ENCODE results near the gene RIMS4.

Gene RIMS4

DNA sequence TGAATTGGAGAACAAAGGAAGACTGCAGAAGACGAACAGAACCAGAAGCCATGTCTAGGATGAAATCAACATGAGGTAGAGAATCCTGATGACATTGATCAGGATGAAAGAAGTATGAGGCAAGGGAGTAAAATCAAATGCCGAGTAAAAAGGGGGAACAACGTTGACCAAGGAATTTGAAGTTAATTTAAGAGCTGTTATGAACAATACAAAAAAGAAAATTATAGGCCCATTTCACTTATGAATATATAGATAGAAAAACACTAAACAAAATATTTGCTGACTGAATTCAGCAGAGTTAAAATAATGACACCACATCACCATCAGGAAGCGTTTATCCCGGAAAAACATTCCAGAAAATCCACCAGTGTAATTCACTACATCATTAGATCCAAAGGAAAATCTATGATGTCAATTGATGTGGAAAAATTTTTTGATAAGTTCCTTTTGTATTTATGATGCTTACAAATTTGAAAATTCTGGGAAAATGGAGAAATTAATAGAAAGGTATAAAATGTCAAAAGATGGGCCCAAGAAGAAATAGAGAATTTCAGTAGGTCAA lies 103.2 kb downstream of the RIMS4 start:
- peaks cover 0 to 13% (median 12%) of the 10 kb centered on the region in 4 experiments for H3K4me1 ChIP-seq (ENCODE audit: control extremely low read depth in 1 of 4, control insufficient read depth in 4 of 4, insufficient read depth in 4 of 4, low read length in 3 of 4)
- WGBS (ENCODE audit: insufficient coverage): 100% methylated on average over 1 of the region's 5 CpGs
- CTCF ChIA-PET: interaction anchor here (1.1 to 1.4 kb wide), 2 partner anchors 17 to 26 kb away, joined by 3 to 4 read pairs; no protein-coding TSS in a partner anchor
- no peak overlapping the region for H3K4me3 ChIP-seq (ENCODE audit: control insufficient read depth in 1 of 7, extremely low read depth in 1 of 7, insufficient read depth in 4 of 7, low read depth in 2 of 7, low read length in 6 of 7)
- no peak for DNase-seq
- H3K36me3 ChIP-seq (ENCODE audit: control insufficient read depth in 4 of 4, insufficient read depth in 4 of 4, low read length in 3 of 4): no peaks in the 10 kb centered on the region
- H3K27ac ChIP-seq (ENCODE audit: insufficient read depth in 1 of 2, low read depth in 1 of 2, low read length in 2 of 2, poor library complexity in 1 of 2, severe bottlenecking in 2 of 2): no peak overlapping the region
- H3K9me3 ChIP-seq (ENCODE audit: control extremely low read depth in 1 of 5, control insufficient read depth in 4 of 5, insufficient read depth in 2 of 5, low read depth in 1 of 5, low read length in 4 of 5): no peaks in the 10 kb centered on the region
- POLR2A ChIA-PET: interaction anchor here (0.6 to 1.8 kb wide), 2 partner anchors 8 to 20 kb away, joined by 4 to 6 read pairs; partner anchors contain the start of gene CCN5
- H3K27me3 ChIP-seq (replicated peaks in 2 of 5; ENCODE audit: control insufficient read depth in 4 of 5, insufficient read depth in 5 of 5, low read length in 4 of 5): no peaks in the 10 kb centered on the region

DNA sequence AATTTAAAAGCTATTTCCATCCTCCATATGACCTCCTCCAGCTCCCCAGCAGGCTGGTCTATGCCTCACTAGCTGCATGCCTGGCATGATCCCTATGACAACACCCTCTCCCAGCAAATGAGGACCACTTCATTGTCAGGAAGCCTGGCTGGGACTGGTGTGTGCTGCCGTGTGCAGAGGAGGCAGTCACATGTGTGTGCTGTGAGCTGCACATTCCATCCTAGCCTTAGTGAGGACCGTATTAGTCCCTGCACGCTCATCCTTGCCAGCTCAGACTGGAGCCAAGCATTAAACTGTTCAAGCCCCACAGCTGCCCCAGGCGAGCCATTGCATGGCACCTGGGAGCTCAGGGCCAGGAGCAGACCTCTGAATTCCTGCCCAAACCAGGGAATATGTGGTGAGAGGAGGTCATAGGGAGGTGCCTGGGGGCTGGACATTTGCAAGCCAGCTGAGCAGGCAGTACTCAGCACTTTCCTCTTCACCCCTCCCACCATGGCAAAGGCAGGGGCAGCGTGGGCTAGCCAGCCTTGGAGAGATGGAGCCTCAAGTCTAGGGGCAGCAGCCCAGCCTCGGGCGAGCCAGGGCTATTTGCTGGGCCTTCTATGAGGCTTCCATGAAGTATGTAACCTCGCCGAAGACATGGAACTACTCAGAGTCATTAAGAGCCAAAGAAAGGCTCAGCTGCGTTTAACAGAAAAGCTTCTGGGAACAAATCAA lies 103.9 kb downstream of the RIMS4 start:
- Histone ChIP-seq H3K27me3 (replicated peaks in 2 of 5; ENCODE audit: control insufficient read depth in 4 of 5, insufficient read depth in 5 of 5, low read length in 4 of 5) (no peaks in the 10 kb centered on the region), H3K36me3 (ENCODE audit: control insufficient read depth in 4 of 4, insufficient read depth in 4 of 4, low read length in 3 of 4) (no peaks in the 10 kb centered on the region), H3K4me1 (ENCODE audit: control extremely low read depth in 1 of 4, control insufficient read depth in 4 of 4, insufficient read depth in 4 of 4, low read length in 3 of 4) (peaks cover 0 to 13% (median 12%) of the 10 kb centered on the region in 4 experiments), H3K4me3 (ENCODE audit: control insufficient read depth in 1 of 7, extremely low read depth in 1 of 7, insufficient read depth in 4 of 7, low read depth in 2 of 7, low read length in 6 of 7) (no peak overlapping the region), H3K9me3 (ENCODE audit: control extremely low read depth in 1 of 5, control insufficient read depth in 4 of 5, insufficient read depth in 2 of 5, low read depth in 1 of 5, low read length in 4 of 5) (no peaks in the 10 kb centered on the region), H3K27ac (ENCODE audit: insufficient read depth in 1 of 2, low read depth in 1 of 2, low read length in 2 of 2, poor library complexity in 1 of 2, severe bottlenecking in 2 of 2) (no peak overlapping the region)
- POLR2A ChIA-PET: interaction anchor here (0.6 to 1.8 kb wide), 2 partner anchors 9 to 21 kb away, joined by 4 to 6 read pairs; partner anchors contain the start of gene CCN5
- DNase-seq: no peak
- 88% methylated on average over 9 of the region's 10 CpGs for WGBS (ENCODE audit: insufficient coverage)
- CTCF ChIA-PET: interaction anchor here (1.1 to 2.0 kb wide), 3 partner anchors 17 to 26 kb away, joined by 3 to 8 read pairs (median 4); no protein-coding TSS in a partner anchor

DNA sequence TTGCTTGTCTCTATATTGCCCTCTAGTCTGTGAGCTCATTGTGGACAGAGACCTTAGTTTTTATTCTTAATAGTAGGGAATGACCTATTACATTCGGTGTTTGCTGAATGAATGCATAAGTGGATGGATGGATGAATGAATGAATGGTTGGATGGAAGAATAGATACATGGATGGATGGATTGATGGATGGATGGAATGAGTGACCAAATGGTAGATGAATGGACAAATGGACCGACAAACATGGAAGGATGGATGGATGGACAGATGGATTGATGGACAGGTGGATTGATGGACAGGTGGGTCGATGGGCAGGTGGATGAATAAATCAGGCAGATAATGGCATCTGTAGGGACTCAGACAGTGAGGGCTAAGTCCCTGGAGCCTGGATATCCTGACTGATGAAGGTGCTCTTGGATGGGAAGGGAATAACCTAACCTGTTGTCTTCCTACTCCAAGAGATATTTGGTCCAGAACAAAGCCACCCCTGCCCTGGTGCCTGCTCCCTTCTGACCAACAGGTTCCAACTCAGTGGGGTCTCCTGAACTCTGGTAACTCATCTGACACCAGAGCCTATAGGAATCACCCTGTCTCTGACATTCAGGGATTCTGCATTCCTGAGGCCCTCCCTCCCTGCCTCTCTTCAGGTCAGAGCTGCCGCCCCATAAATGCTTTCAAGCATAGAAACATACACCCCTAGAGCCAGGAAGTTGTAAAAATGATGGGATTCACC lies 104.8 kb downstream of the RIMS4 start:
- Histone ChIP-seq H3K36me3 (ENCODE audit: control insufficient read depth in 4 of 4, insufficient read depth in 4 of 4, low read length in 3 of 4) (no peaks in the 10 kb centered on the region), H3K4me1 (ENCODE audit: control extremely low read depth in 1 of 4, control insufficient read depth in 4 of 4, insufficient read depth in 4 of 4, low read length in 3 of 4) (peaks cover 0 to 13% (median 12%) of the 10 kb centered on the region in 4 experiments), H3K27me3 (replicated peaks in 2 of 5; ENCODE audit: control insufficient read depth in 4 of 5, insufficient read depth in 5 of 5, low read length in 4 of 5) (no peaks in the 10 kb centered on the region), H3K9me3 (ENCODE audit: control extremely low read depth in 1 of 5, control insufficient read depth in 4 of 5, insufficient read depth in 2 of 5, low read depth in 1 of 5, low read length in 4 of 5) (no peaks in the 10 kb centered on the region), H3K27ac (ENCODE audit: insufficient read depth in 1 of 2, low read depth in 1 of 2, low read length in 2 of 2, poor library complexity in 1 of 2, severe bottlenecking in 2 of 2) (no peak overlapping the region), H3K4me3 (ENCODE audit: control insufficient read depth in 1 of 7, extremely low read depth in 1 of 7, insufficient read depth in 4 of 7, low read depth in 2 of 7, low read length in 6 of 7) (no peak overlapping the region)
- POLR2A ChIA-PET: interaction anchor here (1.8 kb wide), 1 partner anchor 10 kb away, joined by 6 read pairs; the partner anchor contains the start of gene CCN5
- CTCF ChIA-PET: interaction anchor here (0.9 to 2.0 kb wide), 3 partner anchors 9 to 18 kb away, joined by 3 to 8 read pairs (median 3); no protein-coding TSS in a partner anchor
- no peak for DNase-seq
- WGBS (ENCODE audit: insufficient coverage): 100% methylated on average over 2 of the region's 4 CpGs

DNA sequence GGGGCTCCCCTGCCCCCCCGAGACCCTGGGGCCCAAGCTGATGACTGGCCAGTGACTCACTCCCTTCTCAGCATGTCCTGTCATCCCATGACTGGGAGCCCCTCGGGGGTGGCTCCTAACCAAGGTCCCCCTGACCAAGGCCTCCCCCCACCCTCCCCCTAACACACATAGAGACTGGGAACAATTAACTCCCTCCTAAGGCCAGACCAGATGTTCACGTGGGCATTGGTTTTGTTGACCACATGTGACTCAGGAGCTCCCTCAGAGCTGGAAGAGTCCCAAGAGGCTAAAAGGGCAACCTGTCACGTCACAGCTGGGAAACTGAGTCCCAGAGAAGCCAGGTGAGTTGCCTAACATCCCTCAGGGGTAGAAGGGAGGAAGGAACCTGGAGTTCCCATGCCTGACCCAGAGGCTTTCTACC lies 105.8 kb downstream of the RIMS4 start:
- Histone ChIP-seq H3K4me3 (ENCODE audit: control insufficient read depth in 1 of 7, extremely low read depth in 1 of 7, insufficient read depth in 4 of 7, low read depth in 2 of 7, low read length in 6 of 7) (no peak overlapping the region), H3K4me1 (ENCODE audit: control extremely low read depth in 1 of 4, control insufficient read depth in 4 of 4, insufficient read depth in 4 of 4, low read length in 3 of 4) (peaks cover 0 to 13% (median 12%) of the 10 kb centered on the region in 4 experiments), H3K9me3 (ENCODE audit: control extremely low read depth in 1 of 5, control insufficient read depth in 4 of 5, insufficient read depth in 2 of 5, low read depth in 1 of 5, low read length in 4 of 5) (no peaks in the 10 kb centered on the region), H3K36me3 (ENCODE audit: control insufficient read depth in 4 of 4, insufficient read depth in 4 of 4, low read length in 3 of 4) (no peaks in the 10 kb centered on the region), H3K27ac (ENCODE audit: insufficient read depth in 1 of 2, low read depth in 1 of 2, low read length in 2 of 2, poor library complexity in 1 of 2, severe bottlenecking in 2 of 2) (no peak overlapping the region), H3K27me3 (replicated peaks in 2 of 5; ENCODE audit: control insufficient read depth in 4 of 5, insufficient read depth in 5 of 5, low read length in 4 of 5) (no peaks in the 10 kb centered on the region)
- DNase-seq: no peak
- WGBS (ENCODE audit: insufficient coverage): 80% methylated on average over 1 of the region's 4 CpGs
- POLR2A ChIA-PET: no interaction called here
- CTCF ChIA-PET: interaction anchor here (0.7 to 2.0 kb wide), 5 partner anchors 8 to 29 kb away, joined by 3 to 8 read pairs (median 3); no protein-coding TSS in a partner anchor

DNA sequence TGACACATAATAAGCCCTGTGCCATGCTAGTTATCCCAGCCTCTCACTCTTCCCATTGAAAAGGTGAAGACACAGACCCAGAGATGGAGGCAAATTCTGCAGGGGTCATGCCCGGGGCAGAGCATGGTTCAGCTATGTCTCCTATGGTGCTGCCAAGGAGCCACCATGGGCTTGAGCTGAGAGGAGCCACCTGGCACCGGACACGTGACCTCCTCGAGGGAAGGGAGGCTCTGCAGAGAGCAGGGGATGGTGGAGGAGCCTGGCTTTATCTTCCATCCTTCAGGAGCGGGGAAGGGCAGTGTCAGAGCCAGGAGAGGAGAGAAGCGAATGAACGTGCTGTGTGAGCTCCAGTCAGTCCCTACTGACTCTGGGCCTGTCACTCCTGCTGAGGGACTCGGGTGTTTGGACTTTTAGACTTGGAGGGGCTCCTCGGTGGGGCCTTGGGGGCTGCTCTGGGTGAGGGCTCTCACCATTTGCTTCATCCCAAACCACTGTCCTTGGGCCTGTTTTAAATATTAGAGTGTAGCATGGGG lies 106.3 kb downstream of the RIMS4 start:
- POLR2A ChIA-PET: no interaction called here
- 100% methylated on average over 5 of the region's 9 CpGs for WGBS (ENCODE audit: insufficient coverage)
- CTCF ChIA-PET: interaction anchor here (1.2 to 2.0 kb wide), 4 partner anchors 11 to 23 kb away, joined by 4 to 8 read pairs (median 4); partner anchors contain the start of gene CCN5
- no peak overlapping the region for H3K4me3 ChIP-seq (ENCODE audit: control insufficient read depth in 1 of 7, extremely low read depth in 1 of 7, insufficient read depth in 4 of 7, low read depth in 2 of 7, low read length in 6 of 7)
- H3K9me3 ChIP-seq (ENCODE audit: control extremely low read depth in 1 of 5, control insufficient read depth in 4 of 5, insufficient read depth in 2 of 5, low read depth in 1 of 5, low read length in 4 of 5): no peaks in the 10 kb centered on the region
- DNase-seq: no peak
- H3K27ac ChIP-seq (ENCODE audit: insufficient read depth in 1 of 2, low read depth in 1 of 2, low read length in 2 of 2, poor library complexity in 1 of 2, severe bottlenecking in 2 of 2): no peak overlapping the region
- H3K27me3 ChIP-seq (replicated peaks in 2 of 5; ENCODE audit: control insufficient read depth in 4 of 5, insufficient read depth in 5 of 5, low read length in 4 of 5): no peaks in the 10 kb centered on the region
- H3K4me1 ChIP-seq (ENCODE audit: control extremely low read depth in 1 of 4, control insufficient read depth in 4 of 4, insufficient read depth in 4 of 4, low read length in 3 of 4): peaks cover 0 to 13% (median 12%) of the 10 kb centered on the region in 4 experiments
- no peaks in the 10 kb centered on the region for H3K36me3 ChIP-seq (ENCODE audit: control insufficient read depth in 4 of 4, insufficient read depth in 4 of 4, low read length in 3 of 4)

DNA sequence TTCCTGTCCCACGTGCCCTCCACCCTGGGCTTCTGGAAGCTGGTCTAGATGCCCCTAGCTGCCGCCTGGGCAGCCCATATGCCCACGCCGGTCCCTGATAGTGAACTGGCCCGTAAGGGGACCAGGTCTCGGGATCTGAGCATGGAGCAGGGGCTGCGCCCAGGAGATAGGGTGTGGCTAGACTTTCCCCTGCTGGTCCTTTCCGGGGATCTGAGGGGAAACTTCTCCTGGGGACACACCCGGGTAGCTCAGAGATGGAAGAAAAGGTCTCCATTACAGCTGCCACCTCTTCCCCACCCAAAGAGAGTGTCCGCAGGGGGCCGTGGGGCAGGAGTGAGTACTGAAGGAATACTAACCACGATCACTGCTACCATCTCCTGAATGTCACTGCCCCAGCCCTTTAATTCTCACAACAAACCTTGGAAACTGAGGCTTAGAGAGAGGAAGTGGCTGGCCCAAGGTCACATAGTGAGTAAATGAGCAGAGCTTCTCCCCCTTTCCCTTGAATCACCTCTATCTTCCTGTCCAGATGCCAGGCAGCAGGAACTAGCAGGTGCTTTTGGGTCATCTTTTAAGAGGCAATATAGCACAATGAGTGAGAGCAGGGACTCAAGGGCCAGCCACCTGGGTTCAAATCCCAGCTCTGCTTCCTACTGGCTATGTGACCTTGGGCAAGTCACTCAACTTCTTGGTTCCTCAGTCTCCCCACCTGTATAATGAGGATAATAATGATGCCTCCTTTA lies 107.0 kb downstream of the RIMS4 start:
- no peak overlapping the region for H3K27ac ChIP-seq (ENCODE audit: insufficient read depth in 1 of 2, low read depth in 1 of 2, low read length in 2 of 2, poor library complexity in 1 of 2, severe bottlenecking in 2 of 2)
- CTCF ChIA-PET: interaction anchor here (1.2 to 3.5 kb wide), 5 partner anchors 12 to 28 kb away, joined by 3 to 14 read pairs (median 4); partner anchors contain the start of gene CCN5
- peak overlapping the region in 1 of 7 experiments; percentile 6 for H3K4me3 ChIP-seq (ENCODE audit: control insufficient read depth in 1 of 7, extremely low read depth in 1 of 7, insufficient read depth in 4 of 7, low read depth in 2 of 7, low read length in 6 of 7)

More for the DNA sequence above, 107.0 kb downstream of the RIMS4 start:
- H3K4me1 ChIP-seq (ENCODE audit: control extremely low read depth in 1 of 4, control insufficient read depth in 4 of 4, insufficient read depth in 4 of 4, low read length in 3 of 4): peaks cover 0 to 13% (median 12%) of the 10 kb centered on the region in 4 experiments
- no peaks in the 10 kb centered on the region for H3K9me3 ChIP-seq (ENCODE audit: control extremely low read depth in 1 of 5, control insufficient read depth in 4 of 5, insufficient read depth in 2 of 5, low read depth in 1 of 5, low read length in 4 of 5)
- H3K36me3 ChIP-seq (ENCODE audit: control insufficient read depth in 4 of 4, insufficient read depth in 4 of 4, low read length in 3 of 4): no peaks in the 10 kb centered on the region
- 66% methylated on average over 6 of the region's 12 CpGs for WGBS (ENCODE audit: insufficient coverage)
- DNase-seq: no peak
- no peaks in the 10 kb centered on the region for H3K27me3 ChIP-seq (replicated peaks in 2 of 5; ENCODE audit: control insufficient read depth in 4 of 5, insufficient read depth in 5 of 5, low read length in 4 of 5)
- POLR2A ChIA-PET: no interaction called here
